ENCODE data around the gene PURA.

Gene PURA

GRCh38 chr5:140113699-140114263 is at the start of gene PURA:
TSS of gene PURA (plus strand) at chr5:140114109. CDS start at chr5:140114182, 73 bp downstream.
- peak; percentile 85 for DNase-seq

GRCh38 chr5:140072812-140073211 is 41.1 kb upstream of the PURA start:
- no peak for DNase-seq

GRCh38 chr5:140073296-140073695 is 40.6 kb upstream of the PURA start:
- no peak for DNase-seq

GRCh38 chr5:140075371-140075770 is 38.5 kb upstream of the PURA start:
- DNase-seq, result no peak

- DNase-seq, result no peak
These were observed 37.8 kb upstream of the PURA start for GRCh38 chr5:140076142-140076541.

GRCh38 chr5:140076788-140077187 is 37.1 kb upstream of the PURA start:
- no peak for DNase-seq

GRCh38 chr5:140083120-140083519 is 30.8 kb upstream of the PURA start:
- DNase-seq, result no peak

- no peak for DNase-seq
These were observed 30.3 kb upstream of the PURA start for GRCh38 chr5:140083650-140084049.

- DNase-seq, result no peak
These were observed 29.4 kb upstream of the PURA start for GRCh38 chr5:140084541-140084940.

GRCh38 chr5:140090251-140090650 is 23.7 kb upstream of the PURA start:
- no peak for DNase-seq

- DNase-seq, result no peak
These were observed 20.7 kb upstream of the PURA start for GRCh38 chr5:140093179-140093578.

GRCh38 chr5:140093866-140094265 is 20.0 kb upstream of the PURA start:
- DNase-seq, result no peak

GRCh38 chr5:140094889-140095288 is 19.0 kb upstream of the PURA start:
- no peak for DNase-seq

- DNase-seq, result no peak
These were observed 12.7 kb upstream of the PURA start for GRCh38 chr5:140101179-140101578.

- no peak for DNase-seq
These were observed 10.8 kb upstream of the PURA start for GRCh38 chr5:140103154-140103553.

- DNase-seq, result no peak
These were observed 9.8 kb upstream of the PURA start for GRCh38 chr5:140104100-140104499.

- DNase-seq, result no peak
These were observed 7.8 kb upstream of the PURA start for GRCh38 chr5:140106101-140106500.

- DNase-seq, result no peak
These were observed 7.1 kb upstream of the PURA start for GRCh38 chr5:140106805-140107311.

- peak; percentile 89 for DNase-seq
These were observed 6.4 kb upstream of the PURA start for GRCh38 chr5:140107312-140108092.

- DNase-seq, result no peak
These were observed 5.6 kb upstream of the PURA start for GRCh38 chr5:140108093-140109017.

- no peak for DNase-seq
These were observed 4.7 kb upstream of the PURA start for GRCh38 chr5:140109018-140109758.

- DNase-seq, result no peak
These were observed 3.9 kb upstream of the PURA start for GRCh38 chr5:140109759-140110645.
